ENCODE results near the gene MAP7.

- TF ChIP-seq CTCF (IDR thresholded peaks at IDR 0.05) (no peak), POLR2A (IDR thresholded peaks at IDR 0.05) (no peak)
Observed at GRCh38 chr6:136494059-136494458, 56.2 kb downstream of the MAP7 start.

Measured in heart left ventricle (tissue), 13 donors.